Ovary (tissue), 3 donors: ENCODE measurements around the gene GSTO2.

Experiments used
- CTCF ChIP-seq, 3 donors: fragments of 450-650 bp in 2 of 3; fragments of 200-600 bp in 1 of 3; IDR thresholded peaks; one replicate each; pipeline versions ENCODE4 v1.5.1 to v1.8.0; 2016 to 2022; ENCODE audit warnings: antibody characterized with exemption in 3 of 3, mild to moderate bottlenecking in 1 of 3
- POLR2A ChIP-seq: fragments of 450-650 bp; IDR thresholded peaks from one replicate; pipeline ENCODE4 v1.6.1; 2017; ENCODE audit warnings: antibody characterized with exemption, mild to moderate bottlenecking, moderate library complexity
- donor health status: DM: no; HTN: no; CAD: no.

DNA sequence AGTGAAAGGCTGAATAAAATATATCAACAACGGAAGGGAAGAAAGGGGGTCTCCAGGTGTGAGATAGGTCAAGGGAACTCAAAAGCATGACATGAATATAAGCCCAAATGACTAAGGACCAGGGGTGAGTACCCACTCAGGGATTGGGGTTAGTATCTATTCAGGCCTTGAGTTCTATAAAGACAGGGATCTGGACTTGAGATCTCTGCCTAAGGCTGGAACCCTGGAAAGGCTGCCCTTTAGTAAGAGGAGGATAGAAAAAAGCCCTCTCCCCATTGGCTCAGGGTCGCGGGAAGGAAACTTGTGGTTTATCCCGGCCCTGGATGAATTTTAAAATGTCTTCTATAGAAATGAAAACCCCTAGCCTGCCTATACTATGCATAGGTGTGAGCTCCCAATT is 71.7 kb downstream of the GSTO2 start:
- TF ChIP-seq POLR2A (no peak), CTCF (IDR thresholded peaks at IDR 0.05) (no peak)
